Prostate gland (tissue), 2 donors: ENCODE measurements around the gene PLCB1. TPM values are rescaled to one million over a fixed set of nuclear protein-coding genes. Genes with fewer than 3 reads are reported as not detected.

ENCODE experiments used
- DNase-seq: peaks from one replicate; pipeline ENCODE4 v3.0.0-alpha.2; 2019; ENCODE audit warnings: low spot score
- H3K27ac ChIP-seq, 2 donors: fragments of 200-600 bp; sonication (generic); 2 replicates each; pipeline ENCODE4 v1.5.1; 2017 to 2019
- H3K27me3 ChIP-seq: fragments of 200-600 bp; sonication (generic); replicated peaks from 2 replicates; pipeline ENCODE4 v1.5.1; 2019; ENCODE audit not compliant: insufficient read depth
- H3K36me3 ChIP-seq, 2 donors: fragments of 200-600 bp; sonication (generic); 1 replicate in 1 of 2; 2 replicates in 1 of 2; pipeline versions ENCODE4 v1.5.1 to v1.8.1; 2017 to 2019
- H3K4me1 ChIP-seq: fragments of 200-600 bp; sonication (generic); replicated peaks from 2 replicates; pipeline ENCODE4 v1.5.1; 2019
- H3K4me3 ChIP-seq, 2 donors: fragments of 200-600 bp; sonication (generic); 2 replicates each; pipeline ENCODE4 v1.5.1; 2017 to 2019
- H3K9me3 ChIP-seq: fragments of 200-600 bp; sonication (generic); 2 replicates; pipeline ENCODE4 v1.5.1; 2017
- CTCF ChIP-seq, 4 experiments: fragments of 200-600 bp in 2 of 4; fragments of 450-650 bp in 2 of 4; sonication (generic) in 2 of 4; IDR thresholded peaks; 1 replicate in 3 of 4; 2 replicates in 1 of 4; pipeline ENCODE4 v1.5.1; 2016 to 2019; ENCODE audit warnings: antibody characterized with exemption in 4 of 4, mild to moderate bottlenecking in 2 of 4, moderate library complexity in 2 of 4
- POLR2A ChIP-seq: fragments of 450-650 bp; IDR thresholded peaks from one replicate; pipeline ENCODE4 v1.6.1; 2016; ENCODE audit warnings: antibody characterized with exemption, mild to moderate bottlenecking
- POLR2AphosphoS5 ChIP-seq: sonication (generic); formaldehyde crosslinking; IDR thresholded peaks from one replicate; pipeline ENCODE4 v1.6.1; 2017; ENCODE audit warnings: antibody characterized with exemption
- WGBS: methylation state at CpG from one replicate; pipeline ENCODE4 v1.1.5; 2018; 5-methylcytosine and 5-hydroxymethylcytosine counted together
- intact Hi-C: fragments of 100-400 bp; cut with DNase I; formaldehyde crosslinking; loops from one replicate; pipeline ENCODE4 v1.14.2; 2022
- total RNA-seq, 2 donors: library from RNA; depleted of rRNA; stranded (reverse); fragments of >200 nt; gene quantifications; one replicate each; pipeline ENCODE4 v1.1.0, GENCODE V29; 2016

Gene PLCB1
- total RNA-seq, 2 donors from 2014 or later, result 24.3 to 26.3 TPM

- intact Hi-C loops, result no loop called here
- Histone ChIP-seq H3K27me3 (no peaks in the 10 kb centered on the region), H3K27ac (no peak overlapping the region), H3K4me3 (no peak overlapping the region), H3K9me3 (no peaks in the 10 kb centered on the region), H3K4me1 (no peaks in the 10 kb centered on the region), H3K36me3 (no peaks in the 10 kb centered on the region)
- DNase-seq, result no peak
- 91% methylated on average over 1 of the region's 1 CpG for WGBS
- no peak for TF ChIP-seq POLR2AphosphoS5
- no peak for TF ChIP-seq CTCF (IDR thresholded peaks at IDR 0.05)
- no peak for TF ChIP-seq POLR2A
These were observed 338.1 kb downstream of the PLCB1 start for GRCh38 chr20:8470156-8470555.

DNA sequence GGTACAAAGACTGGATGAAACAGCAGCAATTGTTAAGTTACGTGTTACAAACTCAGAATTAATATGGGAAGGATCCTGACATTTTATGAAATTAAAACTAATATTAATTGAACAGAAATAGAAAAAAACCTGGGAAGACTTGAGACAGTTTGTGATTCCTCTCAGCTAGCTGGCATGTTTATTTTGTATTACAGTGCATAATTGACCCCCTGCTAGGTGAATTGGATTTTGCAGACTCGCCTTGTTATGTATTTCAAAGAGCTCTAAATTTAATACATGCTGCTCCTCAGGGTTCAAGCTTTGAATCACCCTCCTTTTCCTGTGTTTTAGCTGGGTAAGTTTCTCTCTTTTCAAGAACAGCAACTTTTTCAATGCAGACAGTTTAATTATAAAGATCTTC, 339.4 kb downstream of the PLCB1 start:
- DNase-seq, result no peak
- H3K4me3 ChIP-seq, result no peak overlapping the region
- no peaks in the 10 kb centered on the region for H3K27me3 ChIP-seq
- 83% methylated on average over 2 of the region's 2 CpGs for WGBS
- intact Hi-C loops, result no loop called here
- no peak overlapping the region for H3K27ac ChIP-seq
- TF ChIP-seq POLR2AphosphoS5 (no peak), POLR2A (no peak), CTCF (IDR thresholded peaks at IDR 0.05) (no peak)
- no peaks in the 10 kb centered on the region for H3K9me3 ChIP-seq
- H3K36me3 ChIP-seq, result no peaks in the 10 kb centered on the region
- no peaks in the 10 kb centered on the region for H3K4me1 ChIP-seq

GRCh38 chr20:8473459-8473858, 341.4 kb downstream of the PLCB1 start:
- no peaks in the 10 kb centered on the region for H3K27me3 ChIP-seq
- 79% methylated on average over 1 of the region's 1 CpG for WGBS
- H3K4me1 ChIP-seq, result no peaks in the 10 kb centered on the region
- no peaks in the 10 kb centered on the region for H3K9me3 ChIP-seq
- no peak for DNase-seq
- TF ChIP-seq POLR2AphosphoS5 (no peak), CTCF (IDR thresholded peaks at IDR 0.05) (no peak), POLR2A (no peak)
- intact Hi-C loops, result no loop called here
- no peaks in the 10 kb centered on the region for H3K36me3 ChIP-seq
- H3K27ac ChIP-seq, result no peak overlapping the region
- H3K4me3 ChIP-seq, result no peak overlapping the region

DNA sequence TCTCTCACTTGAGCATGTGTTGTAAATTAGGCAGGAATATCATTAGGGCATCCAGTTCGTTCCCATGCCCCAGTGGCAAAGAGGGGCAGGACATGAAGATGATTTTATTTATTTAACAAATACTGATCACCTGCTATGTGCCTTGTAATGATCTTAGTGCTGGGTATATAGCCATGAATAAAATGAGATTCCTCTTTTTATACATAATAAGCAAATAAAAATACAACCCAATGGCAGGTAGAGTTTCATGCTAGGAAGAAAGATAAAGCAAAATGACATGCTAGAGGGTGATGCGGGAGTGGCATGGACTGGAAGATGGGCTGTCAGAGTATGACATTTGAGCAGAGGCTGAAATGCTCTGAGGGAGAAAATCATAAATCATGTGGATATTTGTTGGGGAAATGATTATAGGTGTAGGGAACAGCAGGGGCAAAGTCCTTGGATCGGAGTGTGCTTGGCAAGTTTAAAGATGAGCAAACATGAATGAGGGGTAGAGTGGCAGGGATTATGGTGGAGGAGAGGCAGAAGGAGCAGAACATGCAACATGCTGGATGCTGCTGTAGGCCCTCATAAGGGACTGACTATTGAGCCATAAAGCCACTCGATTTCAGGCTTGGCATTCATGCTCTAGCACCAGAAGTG, 342.1 kb downstream of the PLCB1 start:
- Histone ChIP-seq H3K4me1 (no peaks in the 10 kb centered on the region), H3K27ac (no peak overlapping the region), H3K9me3 (no peaks in the 10 kb centered on the region), H3K27me3 (no peaks in the 10 kb centered on the region), H3K36me3 (no peaks in the 10 kb centered on the region), H3K4me3 (no peak overlapping the region)
- TF ChIP-seq CTCF (IDR thresholded peaks at IDR 0.05), result no peak
- WGBS, result 89% methylated on average over 4 of the region's 4 CpGs
- intact Hi-C loops, result no loop called here
- no peak for DNase-seq

GRCh38 chr20:8476021-8476420, 344.0 kb downstream of the PLCB1 start:
- Histone ChIP-seq H3K9me3 (no peaks in the 10 kb centered on the region), H3K4me1 (no peaks in the 10 kb centered on the region), H3K4me3 (no peak overlapping the region), H3K36me3 (no peaks in the 10 kb centered on the region), H3K27ac (no peak overlapping the region), H3K27me3 (no peaks in the 10 kb centered on the region)
- TF ChIP-seq CTCF (IDR thresholded peaks at IDR 0.05), result no peak
- TF ChIP-seq POLR2A, result no peak
- TF ChIP-seq POLR2AphosphoS5, result no peak
- no peak for DNase-seq
- intact Hi-C loops, result no loop called here
- WGBS, result 93% methylated on average over 2 of the region's 2 CpGs
